Esophagus muscularis mucosa (tissue), 3 donors: Measurements from ENCODE around the gene KIF16B.

Experiments used
- POLR2A ChIP-seq: fragments of 450-650 bp; IDR thresholded peaks from one replicate; pipeline ENCODE4 v1.6.1; 2017; ENCODE audit warnings: antibody characterized with exemption, moderate library complexity, mild to moderate bottlenecking, low read depth
- TF ChIP-seq, protein P1 (sequence below), 3 experiments: fragments of 200-600 bp in 2 of 3; fragments of 450-650 bp in 1 of 3; sonication (generic) in 2 of 3; IDR thresholded peaks; one replicate each; pipeline ENCODE4 v1.5.1; 2017 to 2019; ENCODE audit warnings: antibody characterized with exemption in 3 of 3, mild to moderate bottlenecking in 2 of 3, moderate library complexity in 1 of 3

DNA sequence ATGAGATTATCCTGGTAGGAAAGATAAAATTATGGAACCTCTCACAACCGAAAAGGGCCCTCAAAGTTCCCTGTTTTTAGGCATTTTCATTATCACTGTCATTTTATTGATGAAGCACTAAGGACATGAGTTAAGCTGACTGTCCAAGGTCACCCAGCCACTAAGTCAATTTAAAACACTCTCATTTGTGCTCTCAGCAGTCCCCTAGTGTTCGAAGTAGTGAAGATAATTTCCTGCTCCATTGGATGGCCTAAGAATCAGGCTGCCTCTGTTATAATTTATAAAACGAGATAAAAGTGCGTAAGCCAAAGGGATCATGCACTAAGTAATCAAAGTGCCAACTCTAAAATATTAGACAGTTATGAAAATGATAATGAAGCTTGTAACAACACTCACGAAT is 169.1 kb downstream of the KIF16B start:
- TF ChIP-seq, protein P1, sequence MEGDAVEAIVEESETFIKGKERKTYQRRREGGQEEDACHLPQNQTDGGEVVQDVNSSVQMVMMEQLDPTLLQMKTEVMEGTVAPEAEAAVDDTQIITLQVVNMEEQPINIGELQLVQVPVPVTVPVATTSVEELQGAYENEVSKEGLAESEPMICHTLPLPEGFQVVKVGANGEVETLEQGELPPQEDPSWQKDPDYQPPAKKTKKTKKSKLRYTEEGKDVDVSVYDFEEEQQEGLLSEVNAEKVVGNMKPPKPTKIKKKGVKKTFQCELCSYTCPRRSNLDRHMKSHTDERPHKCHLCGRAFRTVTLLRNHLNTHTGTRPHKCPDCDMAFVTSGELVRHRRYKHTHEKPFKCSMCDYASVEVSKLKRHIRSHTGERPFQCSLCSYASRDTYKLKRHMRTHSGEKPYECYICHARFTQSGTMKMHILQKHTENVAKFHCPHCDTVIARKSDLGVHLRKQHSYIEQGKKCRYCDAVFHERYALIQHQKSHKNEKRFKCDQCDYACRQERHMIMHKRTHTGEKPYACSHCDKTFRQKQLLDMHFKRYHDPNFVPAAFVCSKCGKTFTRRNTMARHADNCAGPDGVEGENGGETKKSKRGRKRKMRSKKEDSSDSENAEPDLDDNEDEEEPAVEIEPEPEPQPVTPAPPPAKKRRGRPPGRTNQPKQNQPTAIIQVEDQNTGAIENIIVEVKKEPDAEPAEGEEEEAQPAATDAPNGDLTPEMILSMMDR (IDR thresholded peaks at IDR 0.05), result no peak
- no peak for TF ChIP-seq POLR2A
